NK-92 (cell line): ENCODE measurements around the gene ZNF460.
A peak's percentile ranks its signal among the peaks of the same experiment; 100 is the strongest.
"Not testable (repeated sequence)": the region's sequence is repeated elsewhere in the genome, so short reads cannot be mapped to it uniquely, and the experiment has no call there.

ENCODE experiments used
- DNase-seq: peaks from one replicate; lab custom pipeline; 2025; ENCODE audit not compliant: unreplicated experiment; lab: John Stamatoyannopoulos, UW

ZNF460 gene

DNA sequence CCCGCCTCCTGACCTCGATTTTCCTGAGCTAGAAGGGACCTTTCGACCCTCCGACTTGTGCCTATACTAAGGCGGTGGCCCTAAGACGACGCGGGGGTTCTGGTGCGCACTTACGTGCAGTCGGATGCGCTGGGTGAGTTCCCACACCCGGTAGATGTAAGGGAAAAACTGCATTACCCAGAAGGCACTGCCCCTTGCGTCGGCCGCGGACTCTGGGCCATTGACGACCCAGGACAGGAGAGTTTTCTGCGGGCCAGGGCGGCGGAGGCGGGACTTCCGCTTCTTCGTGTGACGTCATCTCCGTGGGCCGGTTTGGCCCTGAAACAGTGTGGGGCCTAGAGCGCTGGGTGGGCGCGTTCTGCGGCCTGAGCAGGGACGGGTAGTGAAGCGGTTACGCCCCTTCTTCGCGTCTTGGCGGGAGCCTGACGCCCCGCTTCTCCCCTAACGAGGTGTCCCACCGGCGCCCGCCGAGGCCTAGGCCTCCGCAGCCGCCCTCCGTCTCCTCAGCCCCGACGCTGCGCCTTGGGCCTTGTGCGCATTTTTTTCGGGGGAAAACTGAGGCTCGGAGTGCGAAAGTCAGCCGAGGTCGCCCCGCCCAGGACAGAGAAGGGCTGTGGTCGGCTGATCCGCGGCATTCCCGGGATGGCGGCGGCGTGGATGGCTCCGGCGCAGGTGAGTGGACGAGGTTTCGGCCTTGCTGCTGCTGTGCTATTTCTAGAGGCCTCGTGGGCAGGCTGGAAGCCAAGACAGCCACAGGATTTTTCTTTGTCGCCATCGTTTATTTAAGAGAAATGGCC is at the start of gene ZNF460:
TSS of gene ZNF460 (plus strand) at position 321 of the 797 bp plus-strand sequence. CDS start at position 643, 322 bp downstream.
- DNase-seq, result peak; percentile 80

- DNase-seq, result no peak
These were observed 48.6 kb upstream of the ZNF460 start for GRCh38 chr19:57231686-57232085.

- no peak for DNase-seq
These were observed 47.1 kb upstream of the ZNF460 start for GRCh38 chr19:57233207-57233606.

DNA sequence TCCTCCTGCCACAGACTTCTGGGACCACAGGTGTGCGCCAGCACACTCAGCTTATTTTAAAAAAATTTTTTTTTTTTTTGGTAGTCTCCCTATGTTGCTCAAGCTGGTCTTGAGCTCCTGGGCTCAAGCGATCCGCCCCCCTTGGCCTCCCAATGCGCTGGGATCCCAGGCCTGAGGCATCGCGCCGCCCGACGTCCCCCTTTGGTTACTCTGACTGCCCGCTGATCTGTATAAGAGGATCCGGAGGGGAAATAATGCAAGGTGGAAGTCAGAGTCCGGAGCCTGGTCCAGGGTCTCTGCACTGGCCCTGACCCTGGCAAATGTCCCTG is 40.3 kb upstream of the ZNF460 start:
- DNase-seq, result no peak

DNA sequence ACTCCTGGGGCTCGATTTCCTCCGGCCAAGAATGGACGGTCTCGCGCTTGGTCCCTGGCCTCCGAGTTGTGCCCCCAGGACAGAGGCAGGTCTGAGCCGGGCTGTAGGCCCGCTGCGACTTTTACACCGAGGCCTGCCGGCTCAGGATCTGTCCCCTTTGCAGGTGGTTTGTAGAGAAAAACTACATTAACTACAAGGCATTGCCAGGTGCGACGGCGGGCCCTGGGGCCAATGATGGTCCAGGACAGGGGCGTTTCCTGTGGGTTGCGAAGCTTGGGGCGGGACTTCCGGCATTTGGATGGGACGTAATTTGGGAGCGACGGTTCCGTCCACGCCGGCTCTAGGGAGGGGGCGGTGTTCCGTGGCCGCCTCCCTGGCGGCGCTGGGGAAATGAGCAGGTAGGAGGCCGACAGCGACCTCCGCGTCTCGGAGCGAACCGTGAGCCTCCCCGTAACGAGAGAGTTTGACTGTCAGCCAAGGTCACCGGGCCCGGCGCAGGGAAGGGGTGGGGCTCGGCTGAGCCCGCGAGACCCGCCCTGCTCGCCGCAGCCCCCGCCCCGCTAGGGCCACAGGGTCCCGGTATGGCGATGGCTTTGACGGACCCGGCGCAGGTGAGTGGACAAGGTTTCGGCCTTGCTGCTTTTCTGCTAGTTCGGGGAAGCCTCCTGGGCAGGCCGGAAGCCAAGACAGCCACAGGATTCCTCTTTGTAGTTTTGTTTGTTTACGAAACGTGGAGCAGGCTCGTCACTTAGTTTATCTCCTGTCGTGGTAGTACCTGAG is 39.8 kb upstream of the ZNF460 start, which contains the start of gene ZNF805:
TSS of gene ZNF805 (plus strand) at position 322 of the 780 bp plus-strand sequence. CDS start at position 582, 260 bp downstream.
- DNase-seq, result peak; percentile 51

- no peak for DNase-seq
These were observed 39.1 kb upstream of the ZNF460 start for GRCh38 chr19:57241176-57241575.

DNA sequence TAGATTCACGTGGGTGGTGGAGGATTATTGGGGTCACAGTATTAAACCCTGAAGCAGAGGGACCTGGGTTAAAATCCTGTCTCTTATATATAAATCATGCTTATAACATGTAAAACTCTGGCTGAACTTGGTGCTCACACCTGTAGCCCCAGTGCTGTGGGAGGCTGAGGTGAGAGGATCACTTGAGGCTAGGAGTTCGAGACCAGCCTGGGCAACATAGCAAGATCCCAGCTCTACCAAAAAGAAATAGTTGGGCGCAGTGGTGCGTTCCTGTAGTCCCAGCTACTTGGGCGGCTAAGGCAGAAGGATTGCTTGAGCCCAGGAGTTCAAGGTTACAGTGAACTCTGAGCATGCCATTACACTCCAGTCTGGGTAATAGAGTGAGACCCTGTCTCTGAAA is 37.5 kb upstream of the ZNF460 start:
- no peak for DNase-seq

DNA sequence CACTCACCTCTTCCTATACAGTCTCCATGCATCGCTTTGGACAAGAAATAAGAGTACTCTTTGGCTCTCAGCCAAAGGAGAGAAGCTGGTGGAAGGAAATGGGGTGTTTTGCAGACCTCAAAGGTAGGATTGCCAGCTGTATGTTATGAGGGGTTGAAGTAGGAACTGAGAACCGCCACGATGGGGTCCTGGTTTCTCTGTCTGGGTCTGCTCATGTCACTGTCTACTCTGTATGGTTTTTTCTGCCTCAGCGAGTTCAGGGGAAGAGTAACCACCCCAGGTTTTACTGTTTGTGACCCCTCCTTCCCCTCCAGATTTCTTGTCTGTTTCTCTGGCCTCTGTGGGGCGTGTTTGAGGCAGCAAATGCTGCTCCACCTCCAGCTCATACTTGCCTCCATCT is 35.8 kb upstream of the ZNF460 start:
- no peak for DNase-seq

GRCh38 chr19:57245066-57245465 is 35.2 kb upstream of the ZNF460 start:
- no peak for DNase-seq

GRCh38 chr19:57245959-57246358 is 34.3 kb upstream of the ZNF460 start:
- DNase-seq, result no peak

DNA sequence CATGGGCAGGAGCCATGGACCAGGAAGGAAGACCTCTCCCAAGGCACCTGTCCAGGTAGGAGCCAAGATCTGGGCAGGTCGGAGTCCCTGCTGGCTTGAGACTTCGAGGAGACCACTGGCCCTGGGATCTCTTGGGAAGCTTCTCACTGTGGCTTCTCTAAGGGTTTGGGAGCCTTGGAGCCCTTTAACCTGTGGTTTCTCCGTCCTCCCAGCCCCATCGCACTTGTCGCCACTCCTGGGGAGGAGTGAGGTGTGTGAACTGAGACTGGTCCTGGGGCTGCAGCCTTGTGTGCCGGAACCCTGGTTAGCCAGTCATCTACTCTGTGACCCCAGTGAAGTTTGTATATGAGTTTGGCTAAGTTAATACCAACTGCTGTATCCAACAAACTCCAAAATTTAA is 31.6 kb upstream of the ZNF460 start:
- no peak for DNase-seq

DNA sequence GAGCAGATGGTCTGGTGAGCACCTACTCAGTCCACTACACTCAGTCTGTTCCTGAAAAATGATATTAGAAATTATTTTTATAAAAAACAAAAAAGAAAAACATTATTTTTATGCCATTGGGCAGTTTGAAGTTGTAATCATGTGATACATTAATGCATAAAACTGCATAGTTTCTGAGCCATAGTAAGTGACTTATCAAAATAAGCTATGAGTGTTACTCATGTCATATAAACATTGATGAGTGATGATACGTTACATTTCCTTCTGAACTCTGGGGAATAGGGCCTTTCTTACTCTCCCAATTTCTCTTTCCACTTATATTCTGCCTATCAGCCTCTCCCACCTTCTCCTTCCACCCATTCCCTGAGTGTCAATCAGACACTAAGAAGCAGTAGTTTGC is 31.0 kb upstream of the ZNF460 start:
- DNase-seq, result no peak

DNA sequence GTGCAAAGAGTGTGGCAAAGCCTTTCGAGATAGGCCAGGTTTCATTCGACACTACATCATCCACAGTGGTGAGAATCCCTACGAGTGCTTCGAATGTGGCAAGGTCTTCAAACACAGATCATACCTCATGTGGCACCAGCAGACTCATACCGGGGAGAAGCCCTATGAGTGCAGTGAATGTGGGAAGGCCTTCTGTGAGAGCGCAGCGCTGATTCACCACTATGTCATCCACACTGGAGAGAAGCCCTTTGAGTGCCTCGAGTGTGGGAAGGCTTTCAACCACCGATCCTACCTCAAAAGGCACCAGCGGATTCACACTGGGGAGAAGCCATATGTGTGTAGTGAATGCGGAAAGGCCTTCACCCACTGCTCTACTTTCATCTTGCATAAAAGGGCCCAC is 26.5 kb upstream of the ZNF460 start:
- not testable (repeated sequence) for DNase-seq

DNA sequence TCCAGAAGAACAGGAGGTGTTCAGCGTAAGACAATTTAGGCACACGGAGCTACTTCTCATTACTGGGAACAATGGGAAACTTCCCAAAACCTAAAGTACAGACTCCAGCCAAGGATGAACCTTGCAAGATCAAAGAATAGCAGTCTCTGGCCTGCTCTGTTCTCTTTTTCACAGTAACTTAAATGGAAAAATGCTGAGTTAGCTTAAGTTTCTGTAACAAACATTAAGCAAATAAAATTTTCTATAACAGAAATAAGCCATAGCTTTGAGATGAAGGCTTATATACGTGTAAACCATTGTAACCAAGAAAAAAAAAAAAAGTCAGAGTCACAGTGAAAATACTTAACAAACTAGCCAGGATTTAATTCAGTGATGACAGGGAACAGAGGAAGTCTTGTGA is 18.2 kb upstream of the ZNF460 start:
- no peak for DNase-seq

- no peak for DNase-seq
These were observed 17.0 kb upstream of the ZNF460 start for GRCh38 chr19:57263244-57263741.

GRCh38 chr19:57267291-57267690 is 13.0 kb upstream of the ZNF460 start:
- DNase-seq, result no peak

- DNase-seq, result no peak
These were observed 10.6 kb upstream of the ZNF460 start for GRCh38 chr19:57269515-57270250.

- no peak for DNase-seq
These were observed 9.0 kb upstream of the ZNF460 start for GRCh38 chr19:57271280-57271679.

DNA sequence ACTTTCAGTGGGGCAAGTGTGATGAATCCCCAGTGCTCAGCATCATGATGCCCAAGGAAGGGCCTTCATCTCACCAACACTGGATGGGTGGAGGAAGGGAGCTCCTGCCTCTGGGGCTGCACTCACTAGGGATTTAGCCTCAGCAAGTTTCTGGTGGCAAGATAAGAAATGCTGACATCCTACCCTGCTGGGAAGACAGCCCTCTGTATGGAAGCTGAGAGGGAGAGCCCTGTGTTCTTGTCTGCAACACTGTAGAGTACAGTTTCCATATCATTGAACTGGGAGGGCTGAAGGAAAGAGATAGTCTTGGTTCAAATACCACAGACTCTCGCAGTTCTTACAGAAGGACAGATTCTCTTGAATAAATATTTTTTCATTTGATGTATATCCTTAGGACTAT is 7.3 kb upstream of the ZNF460 start:
- DNase-seq, result no peak

- DNase-seq, result no peak
These were observed 3.9 kb upstream of the ZNF460 start for GRCh38 chr19:57276430-57276829.

- DNase-seq, result not testable (repeated sequence)
These were observed 1.8 kb upstream of the ZNF460 start for GRCh38 chr19:57278481-57278880.
